CD4-positive, alpha-beta T cell treated with Interleukin-12 subunit alpha and Interleukin-12 subunit beta, for 1 hour (primary cell): Measurements from ENCODE around the gene CLRN3.

ENCODE experiments used
- DNase-seq: peaks from one replicate; pipeline ENCODE4 v3.0.0-alpha.2; 2020

CLRN3 gene

DNA sequence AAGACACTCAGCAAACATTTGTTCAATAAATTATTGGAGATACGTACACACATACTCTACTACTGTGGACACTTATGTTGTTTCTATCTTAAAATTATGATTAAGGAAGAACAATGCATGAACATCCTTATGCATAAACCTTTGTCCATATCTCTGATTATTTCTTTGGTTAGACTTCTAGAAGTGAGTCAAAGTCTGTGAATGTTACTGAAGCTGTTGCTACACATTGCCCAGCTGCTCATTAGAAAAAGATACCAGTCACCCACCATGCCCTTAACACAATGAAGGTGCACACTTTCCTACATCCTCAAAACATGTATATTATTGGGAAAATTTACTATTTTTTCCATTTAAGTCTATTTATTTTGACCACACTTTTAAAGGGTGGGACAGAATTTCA is 1.4 kb upstream of the CLRN3 start:
- DNase-seq = no peak

DNA sequence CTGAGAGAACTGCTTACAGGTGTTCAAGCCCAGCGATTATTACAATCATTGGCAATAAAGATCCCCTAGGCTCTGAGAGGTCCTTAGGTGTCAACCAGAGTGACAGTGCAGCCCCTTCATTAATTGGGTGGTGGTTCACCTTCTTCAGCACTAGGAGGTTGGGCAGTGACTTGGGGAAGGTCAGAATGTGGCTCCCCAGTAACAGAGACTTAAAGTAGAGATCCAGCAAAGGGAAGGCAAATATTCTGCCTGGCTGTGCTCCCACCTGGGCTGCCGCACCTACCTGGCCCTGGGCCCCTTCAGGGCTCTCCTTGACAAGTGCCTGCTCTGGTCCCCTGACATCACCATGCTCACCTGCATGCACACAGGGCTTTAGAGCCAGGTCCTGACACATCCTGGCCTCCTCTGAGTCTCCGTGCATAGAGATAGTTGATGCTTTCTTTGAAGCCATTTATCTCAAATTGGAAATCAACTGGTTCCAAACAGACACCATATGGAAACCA is 1.9 kb downstream of the CLRN3 start:
- no peak for DNase-seq

GRCh38 chr10:127890216-127890615 is 2.5 kb downstream of the CLRN3 start:
- no peak for DNase-seq

- no peak for DNase-seq
Observed at GRCh38 chr10:127889605-127890195, 3.0 kb downstream of the CLRN3 start.

- DNase-seq = no peak
Observed at GRCh38 chr10:127888521-127889312, 4.0 kb downstream of the CLRN3 start.

- DNase-seq = no peak
Observed at GRCh38 chr10:127887541-127888415, 5.0 kb downstream of the CLRN3 start.

- no peak for DNase-seq
Observed at GRCh38 chr10:127886371-127887051, 6.2 kb downstream of the CLRN3 start.

GRCh38 chr10:127884501-127884900 is 8.2 kb downstream of the CLRN3 start:
- DNase-seq = no peak

GRCh38 chr10:127883516-127883915 is 9.2 kb downstream of the CLRN3 start:
- DNase-seq = no peak

DNA sequence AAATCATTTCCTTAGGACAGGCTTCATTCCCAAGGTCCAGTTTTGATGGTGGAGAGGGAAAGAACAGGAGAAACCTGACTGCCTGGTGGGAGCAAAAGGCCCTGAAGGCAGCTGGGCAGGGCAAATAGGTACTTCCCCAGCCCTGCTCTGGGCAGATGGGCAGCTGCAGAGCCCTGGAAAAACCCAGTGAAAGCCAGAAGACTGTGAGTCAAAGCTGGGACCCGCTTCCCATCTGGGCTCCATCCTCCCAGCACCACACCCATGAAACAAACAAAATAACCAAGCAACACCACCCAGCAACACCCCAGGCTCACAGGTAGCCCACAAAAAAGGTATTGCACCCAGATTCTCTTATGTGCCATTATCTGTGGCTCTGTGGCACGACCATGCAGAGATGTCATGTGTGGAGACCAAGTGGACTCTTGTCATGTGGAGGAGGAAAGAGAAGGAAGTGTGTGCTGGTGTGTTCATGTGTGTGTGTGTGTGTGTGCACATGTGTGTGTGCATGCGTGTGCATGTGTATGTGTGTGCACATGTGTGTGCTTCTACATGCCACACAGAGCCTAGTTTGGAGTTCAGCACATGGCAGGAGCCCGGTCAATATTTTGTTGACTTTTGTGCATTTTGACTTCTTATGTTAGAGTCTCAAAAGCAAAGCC is 9.8 kb downstream of the CLRN3 start:
- no peak for DNase-seq

DNA sequence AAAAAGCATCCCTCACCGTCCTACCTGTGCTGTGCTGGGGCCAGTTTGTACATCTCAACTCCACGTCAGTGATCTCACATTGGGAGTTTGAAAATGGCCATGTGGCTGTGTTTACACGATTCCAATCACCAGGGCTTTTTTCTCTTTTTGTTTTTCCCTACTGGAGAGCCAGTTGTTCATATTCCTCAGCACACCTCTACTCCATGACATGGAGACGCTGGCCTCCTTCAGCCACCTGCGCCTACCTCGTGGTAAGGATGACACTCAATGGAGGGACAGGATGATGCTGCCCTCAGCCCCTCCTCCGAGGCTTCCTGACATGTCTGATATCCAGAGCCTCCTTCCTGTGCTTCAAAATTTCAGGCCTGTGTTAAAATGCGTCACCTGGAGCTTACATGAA is 10.3 kb downstream of the CLRN3 start:
- no peak for DNase-seq

GRCh38 chr10:127881262-127881661 is 11.5 kb downstream of the CLRN3 start:
- DNase-seq = no peak

- DNase-seq = peak; percentile 17
Observed at GRCh38 chr10:127880557-127880956, 12.2 kb downstream of the CLRN3 start.

- no peak for DNase-seq
Observed at GRCh38 chr10:127878475-127879055, 14.2 kb downstream of the CLRN3 start.

GRCh38 chr10:127877699-127878098 is 15.0 kb downstream of the CLRN3 start:
- DNase-seq = no peak

DNA sequence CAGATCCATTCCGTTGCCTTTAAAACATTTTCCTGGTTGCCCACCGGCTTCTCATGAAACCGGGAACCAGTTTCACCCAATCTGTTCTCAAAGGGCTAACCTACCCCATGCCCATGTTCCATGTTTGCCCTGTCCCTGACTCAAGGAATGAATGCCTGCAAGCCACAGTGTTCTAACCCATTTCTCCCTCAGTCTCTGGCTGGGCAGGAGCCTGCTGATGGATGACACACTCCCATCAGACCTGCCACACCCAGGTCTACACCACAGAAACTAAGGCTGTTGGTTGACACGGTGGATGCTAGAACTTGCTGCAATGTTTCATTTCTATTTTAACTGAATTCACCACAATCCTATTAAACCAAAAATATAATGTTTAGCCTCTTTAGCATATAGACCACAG is 15.6 kb downstream of the CLRN3 start:
- no peak for DNase-seq

GRCh38 chr10:127875916-127876315 is 16.8 kb downstream of the CLRN3 start:
- DNase-seq = no peak

- no peak for DNase-seq
Observed at GRCh38 chr10:127875449-127875765, 17.3 kb downstream of the CLRN3 start.

GRCh38 chr10:127874671-127875448 is 17.9 kb downstream of the CLRN3 start:
- DNase-seq = no peak

DNA sequence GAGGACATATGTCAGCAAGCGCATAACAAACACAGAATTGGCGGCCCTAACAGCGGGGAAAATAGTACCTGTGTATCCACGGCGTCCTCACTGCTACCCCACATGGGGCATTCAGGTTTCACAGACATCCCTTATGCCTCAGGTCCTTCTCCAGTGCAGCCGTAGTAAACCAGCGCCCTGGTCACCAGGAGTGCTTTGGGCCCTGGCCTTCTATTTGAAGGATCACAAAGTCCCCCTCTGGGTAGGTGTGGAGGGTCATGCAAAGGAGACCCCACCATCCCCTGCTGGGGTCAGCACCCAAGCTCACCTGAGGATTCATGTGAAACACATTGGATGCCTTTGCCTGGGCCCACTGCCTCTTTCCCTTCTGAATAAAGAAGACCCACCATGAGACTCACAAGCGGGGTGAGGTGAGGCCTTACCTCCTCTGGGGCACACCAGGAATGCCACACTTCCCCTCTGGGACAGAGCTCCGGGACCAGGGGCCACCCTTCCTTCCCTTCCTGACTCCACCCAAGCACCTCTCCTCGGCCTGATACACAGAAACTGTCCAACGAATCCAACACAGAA is 18.8 kb downstream of the CLRN3 start:
- DNase-seq = no peak
